DND-41 (cell line): ENCODE results near the gene USP5.

Experiments used
- CTCF ChIP-seq: IDR thresholded peaks from 2 replicates; pipeline ENCODE4 v1.5.1; 2012; ENCODE audit warnings: borderline replicate concordance, low read length, moderate library complexity, mild to moderate bottlenecking; ENCODE audit not compliant: poor library complexity, severe bottlenecking; ENCODE audit errors: extremely low read depth
- EZH2 ChIP-seq: IDR thresholded peaks from 3 replicates; pipeline ENCODE4 v1.6.1; 2012; ENCODE audit warnings: borderline replicate concordance, low read depth, mild to moderate bottlenecking, moderate library complexity, low read length, inconsistent platforms; ENCODE audit not compliant: severe bottlenecking

- TF ChIP-seq EZH2 (no peak), CTCF (no peak)
Measured at GRCh38 chr12:6817662-6818157, 34.2 kb upstream of the USP5 start.
